Gastrocnemius medialis (tissue), 4 donors: ENCODE results near the gene SLC25A21. TPM values are rescaled to one million over a fixed set of nuclear protein-coding genes. Genes with fewer than 3 reads are reported as not detected.

Experiments
- ATAC-seq, 2 donors: fragments of 150-250 bp; one replicate each; pipeline ENCODE4 v1.9.1; 2016
- DNase-seq, 2 donors: peaks; one replicate each; pipeline ENCODE4 v3.0.0-alpha.2; 2019
- H3K27ac ChIP-seq, 4 donors: fragments of 200-600 bp; sonication (generic); 1 replicate in 1 of 4; 2 replicates in 3 of 4; pipeline ENCODE4 v1.5.1; 2016 to 2018; ENCODE audit warnings: mild to moderate bottlenecking in 2 of 4, moderate library complexity in 1 of 4
- H3K27me3 ChIP-seq, 3 donors: fragments of 200-600 bp; sonication (generic) in 2 of 3; 1 replicate in 1 of 3; 2 replicates in 2 of 3; pipeline versions ENCODE4 v1.5.1 to v1.6.0; 2016 to 2019; ENCODE audit warnings: mild to moderate bottlenecking in 1 of 3, moderate library complexity in 1 of 3
- H3K36me3 ChIP-seq, 2 donors: fragments of 200-600 bp; sonication (generic) in 1 of 2; one replicate each; pipeline ENCODE4 v1.5.1; 2017 to 2018
- H3K4me1 ChIP-seq, 2 donors: fragments of 200-600 bp; sonication (generic) in 1 of 2; one replicate each; pipeline ENCODE4 v1.5.1; 2016 to 2017; ENCODE audit warnings: mild to moderate bottlenecking in 2 of 2
- H3K4me3 ChIP-seq, 4 donors: fragments of 200-600 bp; sonication (generic) in 3 of 4; 1 replicate in 1 of 4; 2 replicates in 3 of 4; pipeline ENCODE4 v1.5.1; 2016 to 2019; ENCODE audit warnings: mild to moderate bottlenecking in 2 of 4
- H3K9me3 ChIP-seq, 3 donors: fragments of 200-600 bp; sonication (generic) in 2 of 3; 1 replicate in 1 of 3; 2 replicates in 2 of 3; pipeline ENCODE4 v1.5.1; 2016 to 2019
- POLR2A ChIP-seq, 2 donors: fragments of 450-650 bp; IDR thresholded peaks; one replicate each; pipeline ENCODE4 v1.6.1; 2017; ENCODE audit warnings: antibody characterized with exemption in 2 of 2, mild to moderate bottlenecking in 2 of 2, moderate library complexity in 2 of 2
- in situ Hi-C, 4 donors: fragments of 200-750 bp; cut with MboI; loops; one replicate each; pipeline versions ENCODE4 v1.15.0 to v1.8.0; 2017; ENCODE audit warnings: low sequenced_read_pairs in 4 of 4
- intact Hi-C: fragments of 100-400 bp; cut with DNase I; formaldehyde crosslinking; loops from one replicate; pipeline ENCODE4 v1.15.1; 2023; ENCODE audit warnings: low total_unique reads
- total RNA-seq, 4 donors: library from RNA; depleted of rRNA; stranded (reverse); fragments of >200 nt; gene quantifications; one replicate each; pipeline versions ENCODE4 v1.1.0 to v1.2.3, GENCODE V29; 2016
- TF ChIP-seq, protein P1 (sequence below), 5 experiments: fragments of 450-650 bp in 3 of 5; fragments of 200-600 bp in 2 of 5; sonication (generic) in 2 of 5; IDR thresholded peaks in 4 of 5; conservative IDR thresholded peaks in 1 of 5; 1 replicate in 4 of 5; 2 replicates in 1 of 5; pipeline ENCODE4 v1.5.1; 2016 to 2019; ENCODE audit warnings: antibody characterized with exemption in 5 of 5, mild to moderate bottlenecking in 3 of 5, moderate library complexity in 3 of 5

Gene SLC25A21
- total RNA-seq, 4 donors from 2014 or later: 1.9 TPM; not detected in 3

DNA sequence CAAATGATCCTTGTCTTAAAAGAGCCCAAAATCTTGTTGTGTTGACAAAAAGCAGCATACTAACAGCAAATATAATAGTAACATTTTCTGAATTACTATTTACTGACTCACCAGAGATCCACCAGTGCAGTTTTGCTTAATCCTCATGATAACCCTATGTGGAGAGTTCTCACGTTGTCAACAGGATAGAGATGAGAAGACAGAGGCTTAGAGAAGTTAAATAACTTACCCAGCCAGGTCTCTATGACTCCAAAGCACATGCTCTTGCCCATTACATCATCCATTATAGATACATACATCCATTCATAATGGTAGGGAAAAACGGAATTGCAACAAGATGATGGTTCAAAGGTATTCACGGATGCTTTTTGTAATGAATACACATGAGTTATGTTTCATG is 398.8 kb downstream of the SLC25A21 start:
- in situ Hi-C loops (no loop called here), intact Hi-C loops (no loop called here)
- ATAC-seq (no peak), DNase-seq (no peak)
- Histone ChIP-seq H3K27ac (no peak overlapping the region), H3K4me1 (no peaks in the 10 kb centered on the region), H3K4me3 (no peak overlapping the region), H3K27me3 (no peaks in the 10 kb centered on the region), H3K9me3 (no peaks in the 10 kb centered on the region), H3K36me3 (no peaks in the 10 kb centered on the region)
- TF ChIP-seq, protein P1, sequence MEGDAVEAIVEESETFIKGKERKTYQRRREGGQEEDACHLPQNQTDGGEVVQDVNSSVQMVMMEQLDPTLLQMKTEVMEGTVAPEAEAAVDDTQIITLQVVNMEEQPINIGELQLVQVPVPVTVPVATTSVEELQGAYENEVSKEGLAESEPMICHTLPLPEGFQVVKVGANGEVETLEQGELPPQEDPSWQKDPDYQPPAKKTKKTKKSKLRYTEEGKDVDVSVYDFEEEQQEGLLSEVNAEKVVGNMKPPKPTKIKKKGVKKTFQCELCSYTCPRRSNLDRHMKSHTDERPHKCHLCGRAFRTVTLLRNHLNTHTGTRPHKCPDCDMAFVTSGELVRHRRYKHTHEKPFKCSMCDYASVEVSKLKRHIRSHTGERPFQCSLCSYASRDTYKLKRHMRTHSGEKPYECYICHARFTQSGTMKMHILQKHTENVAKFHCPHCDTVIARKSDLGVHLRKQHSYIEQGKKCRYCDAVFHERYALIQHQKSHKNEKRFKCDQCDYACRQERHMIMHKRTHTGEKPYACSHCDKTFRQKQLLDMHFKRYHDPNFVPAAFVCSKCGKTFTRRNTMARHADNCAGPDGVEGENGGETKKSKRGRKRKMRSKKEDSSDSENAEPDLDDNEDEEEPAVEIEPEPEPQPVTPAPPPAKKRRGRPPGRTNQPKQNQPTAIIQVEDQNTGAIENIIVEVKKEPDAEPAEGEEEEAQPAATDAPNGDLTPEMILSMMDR (IDR thresholded peaks at IDR 0.05 in 4 of 5, conservative IDR thresholded peaks at IDR 0.05 in 1 of 5): no peak
- no peak for TF ChIP-seq POLR2A (IDR thresholded peaks at IDR 0.05)

DNA sequence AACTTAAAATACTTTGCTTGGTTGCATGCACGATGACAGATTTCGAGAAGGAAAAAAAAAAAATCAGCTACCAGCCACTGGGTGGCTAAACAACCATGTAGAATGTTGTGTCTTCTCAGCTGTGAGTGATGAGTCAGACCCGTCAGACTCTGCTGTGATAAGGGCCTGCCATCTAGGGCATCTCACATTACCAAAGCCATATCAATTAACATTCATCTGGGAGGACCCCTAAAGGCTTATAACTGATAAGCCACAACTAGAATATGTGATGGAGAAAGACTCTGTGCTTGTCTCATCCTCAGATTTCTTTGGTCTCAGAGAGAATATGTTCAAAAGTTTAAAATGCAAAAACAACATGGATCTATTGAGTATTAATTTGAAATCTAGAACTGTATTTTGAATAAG is 399.3 kb downstream of the SLC25A21 start:
- DNase-seq: no peak
- Histone ChIP-seq H3K36me3 (no peaks in the 10 kb centered on the region), H3K27ac (no peak overlapping the region), H3K4me3 (no peak overlapping the region), H3K4me1 (no peaks in the 10 kb centered on the region), H3K27me3 (no peaks in the 10 kb centered on the region), H3K9me3 (no peaks in the 10 kb centered on the region)
- ATAC-seq: no peak
- TF ChIP-seq POLR2A (IDR thresholded peaks at IDR 0.05): no peak
- TF ChIP-seq, protein P1 (IDR thresholded peaks at IDR 0.05 in 4 of 5, conservative IDR thresholded peaks at IDR 0.05 in 1 of 5): no peak
- in situ Hi-C loops (no loop called here), intact Hi-C loops (no loop called here)

DNA sequence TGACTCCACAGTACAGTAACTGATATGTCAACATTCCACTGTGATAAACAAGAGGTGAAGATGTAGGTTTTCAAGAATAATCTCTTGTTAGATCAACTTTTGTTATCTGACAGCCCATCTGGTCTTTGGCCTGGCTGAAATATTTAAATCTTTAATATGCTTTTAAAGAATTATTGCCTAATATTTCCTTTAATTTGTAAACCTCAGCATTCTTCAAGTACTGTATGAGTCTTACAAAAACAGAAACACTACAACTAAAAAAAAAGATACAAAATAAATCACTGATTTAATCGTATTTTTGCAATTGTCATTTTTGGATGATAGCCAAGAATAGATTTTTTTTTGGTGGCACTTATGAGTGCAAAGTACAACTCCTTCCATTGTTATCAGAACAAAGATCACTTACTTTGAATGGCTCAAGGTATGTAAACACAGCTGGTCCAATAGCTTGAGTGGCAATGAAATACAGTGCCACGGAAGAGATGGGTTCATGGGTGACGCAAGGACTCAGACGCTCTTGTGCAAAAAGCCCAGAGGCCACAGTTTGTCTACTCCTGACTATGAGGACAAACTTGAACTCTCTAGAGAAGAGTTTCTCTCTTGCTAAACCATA is 401.3 kb downstream of the SLC25A21 start:
- TF ChIP-seq, protein P1 (IDR thresholded peaks at IDR 0.05 in 4 of 5, conservative IDR thresholded peaks at IDR 0.05 in 1 of 5): no peak
- TF ChIP-seq POLR2A (IDR thresholded peaks at IDR 0.05): no peak
- Histone ChIP-seq H3K4me1 (no peaks in the 10 kb centered on the region), H3K27me3 (no peaks in the 10 kb centered on the region), H3K9me3 (no peaks in the 10 kb centered on the region), H3K36me3 (no peaks in the 10 kb centered on the region), H3K27ac (no peak overlapping the region), H3K4me3 (no peak overlapping the region)
- in situ Hi-C loops (no loop called here), intact Hi-C loops (no loop called here)
- no peak for ATAC-seq
- DNase-seq: no peak

DNA sequence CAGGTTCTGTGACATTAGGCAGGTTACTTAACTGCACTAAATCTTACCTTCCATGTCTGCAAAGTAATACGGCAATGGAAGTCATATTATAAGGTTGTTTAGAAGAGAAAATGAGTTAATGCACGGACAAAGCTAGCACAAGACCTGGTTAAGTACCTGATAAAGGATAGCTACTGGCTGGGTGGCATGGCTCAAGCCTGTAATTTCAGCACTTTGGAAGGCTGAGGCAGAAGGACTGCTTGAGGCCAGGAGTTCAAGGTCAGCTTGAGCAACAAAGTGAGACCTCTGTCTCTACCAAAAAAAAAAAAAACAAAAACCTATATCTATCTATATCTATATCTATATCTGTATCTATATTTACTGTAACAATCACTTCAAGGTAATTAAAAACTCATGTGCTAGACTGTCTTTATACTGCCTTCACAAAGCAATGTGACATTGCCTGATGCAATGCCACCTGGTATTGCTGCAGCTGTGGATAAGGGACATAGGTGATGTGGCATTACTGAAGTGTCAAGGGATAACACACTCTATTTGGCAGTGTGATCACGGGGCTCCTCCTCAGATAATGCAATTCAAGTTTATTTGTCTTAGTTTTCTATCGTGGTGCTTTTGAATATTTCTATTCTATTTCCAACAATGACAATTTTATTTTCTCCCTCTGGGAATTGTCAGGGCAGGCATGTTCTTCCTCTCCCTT is 403.6 kb downstream of the SLC25A21 start:
- Histone ChIP-seq H3K27ac (no peak overlapping the region), H3K36me3 (no peaks in the 10 kb centered on the region), H3K4me1 (no peaks in the 10 kb centered on the region), H3K4me3 (no peak overlapping the region), H3K9me3 (no peaks in the 10 kb centered on the region), H3K27me3 (no peaks in the 10 kb centered on the region)
- ATAC-seq: no peak
- TF ChIP-seq POLR2A (IDR thresholded peaks at IDR 0.05): no peak
- TF ChIP-seq, protein P1 (IDR thresholded peaks at IDR 0.05 in 4 of 5, conservative IDR thresholded peaks at IDR 0.05 in 1 of 5): no peak
- in situ Hi-C loops (no loop called here), intact Hi-C loops (no loop called here)
- no peak for DNase-seq
